HS-27A (cell line): Measurements from ENCODE around the gene SPC25.
"Not testable (repeated sequence)": the region's sequence is repeated elsewhere in the genome, so short reads cannot be mapped to it uniquely, and the experiment has no call there.

ENCODE experiments used
- DNase-seq: peaks from one replicate; pipeline ENCODE4 v3.0.0-alpha.2; 2012; ENCODE audit warnings: low read depth, missing footprints

The SPC25 gene, protein sequence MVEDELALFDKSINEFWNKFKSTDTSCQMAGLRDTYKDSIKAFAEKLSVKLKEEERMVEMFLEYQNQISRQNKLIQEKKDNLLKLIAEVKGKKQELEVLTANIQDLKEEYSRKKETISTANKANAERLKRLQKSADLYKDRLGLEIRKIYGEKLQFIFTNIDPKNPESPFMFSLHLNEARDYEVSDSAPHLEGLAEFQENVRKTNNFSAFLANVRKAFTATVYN

DNA sequence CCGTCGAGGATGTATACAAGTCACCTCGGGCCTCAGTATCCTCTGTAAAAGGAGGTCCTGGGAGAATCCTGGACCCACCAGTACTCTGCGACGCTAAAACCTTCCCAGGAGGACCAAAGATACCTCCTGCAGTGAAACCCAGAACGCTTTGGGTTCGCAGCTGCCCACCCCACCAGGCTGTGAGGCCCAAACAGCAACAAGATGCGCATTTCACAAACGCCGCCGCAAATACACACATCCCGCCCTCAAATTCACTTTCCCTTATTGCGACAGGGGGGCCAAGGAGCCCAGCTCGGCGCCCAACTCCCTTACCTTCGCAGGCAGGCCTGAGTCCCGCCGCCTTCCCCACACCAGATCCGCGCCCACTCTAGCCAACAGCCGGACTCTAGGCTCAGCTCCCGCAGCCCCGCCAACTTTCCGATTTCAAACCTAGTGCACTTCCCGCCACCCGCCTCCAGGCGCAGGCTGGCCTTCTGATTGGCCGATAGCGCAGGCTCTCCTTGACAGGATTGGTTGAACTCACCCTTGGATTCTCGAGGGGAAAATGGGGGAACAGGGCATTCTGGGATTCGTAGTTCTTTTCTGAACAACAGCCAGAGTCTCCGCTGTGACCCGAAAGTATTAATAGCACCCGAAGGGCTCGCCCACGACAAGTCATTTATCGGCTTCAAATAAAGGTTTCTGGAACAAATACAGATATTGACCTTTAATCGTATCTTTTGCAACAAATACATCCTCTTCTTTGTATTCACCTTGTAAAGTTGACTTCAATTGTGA lies at the start of gene SPC25:
TSS of gene SPC25 (minus strand) at position 425 of the 777 bp plus-strand sequence. CDS start 911 bp downstream, outside the sequence.
- peak; percentile 75 for DNase-seq

DNA sequence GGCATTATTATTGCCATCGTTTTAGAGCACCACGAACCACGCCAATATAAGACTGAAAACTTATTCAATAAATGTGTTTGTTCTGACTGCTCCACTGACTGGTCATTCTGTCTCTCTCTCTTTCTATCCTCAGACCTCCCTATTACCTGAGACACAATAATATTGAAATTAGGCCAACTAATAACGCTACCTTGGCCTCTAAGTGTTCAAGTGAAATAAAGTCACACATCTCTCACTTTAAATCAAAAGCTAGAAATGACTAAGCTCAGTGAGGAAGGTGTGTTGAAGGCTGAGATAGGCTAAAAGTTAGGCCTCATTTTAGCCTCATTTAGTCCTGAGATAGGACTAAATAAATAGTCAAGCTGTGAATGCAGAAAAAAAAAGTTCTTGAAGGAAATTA lies 49.7 kb upstream of the SPC25 start:
- no peak for DNase-seq

DNA sequence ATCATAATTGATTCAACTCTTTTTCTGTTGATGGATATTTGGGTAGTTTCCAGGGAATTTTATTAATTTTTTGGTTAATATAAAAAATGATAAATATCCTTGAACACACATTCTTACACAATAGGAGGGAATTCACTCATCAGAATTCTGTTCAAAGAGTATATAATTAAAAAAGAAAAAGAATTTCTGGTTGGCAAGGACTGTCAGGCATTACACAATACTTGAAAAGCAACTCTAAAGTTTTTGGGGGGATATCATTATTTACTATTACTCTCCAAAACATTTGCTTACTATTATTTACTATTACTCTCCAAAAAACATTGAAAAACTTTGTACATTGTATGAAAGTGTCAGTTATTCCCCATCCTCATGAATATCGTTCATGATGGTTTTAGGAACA lies 48.8 kb upstream of the SPC25 start:
- no peak for DNase-seq

DNA sequence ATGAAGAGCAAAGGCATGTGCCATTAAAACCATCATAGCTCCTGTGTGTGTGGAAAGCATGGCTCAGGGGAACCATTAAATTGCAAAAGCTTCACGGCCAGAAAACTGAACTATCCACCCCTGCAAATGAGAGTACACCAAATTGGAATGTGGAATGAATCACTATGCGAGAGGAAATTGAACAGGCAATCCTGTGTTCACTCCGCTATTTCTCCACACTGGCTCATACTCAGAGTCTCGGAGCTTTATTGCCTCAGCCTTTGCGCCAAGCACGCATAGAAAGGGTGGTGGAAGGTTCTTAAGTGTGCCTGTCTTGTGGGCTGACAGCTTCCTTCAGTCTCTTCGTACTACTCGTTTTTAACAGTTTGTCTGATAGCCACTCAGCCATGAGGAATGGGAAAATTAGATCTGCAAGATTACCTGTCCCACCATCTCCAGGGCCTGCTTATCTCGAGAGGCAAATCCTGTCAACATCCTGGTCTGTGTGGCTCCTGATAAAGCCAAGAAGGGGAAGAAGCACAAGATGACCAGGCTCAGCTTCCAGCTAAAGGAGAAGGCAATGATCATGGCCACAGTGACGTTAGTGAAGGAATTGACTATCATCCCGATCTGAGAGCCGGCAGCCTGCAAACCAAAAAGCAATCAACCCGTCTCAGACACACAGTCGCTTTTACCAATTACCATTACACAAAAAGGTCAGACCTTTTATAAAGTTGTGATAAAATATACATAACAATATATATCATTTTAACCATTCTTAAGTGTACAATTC lies 45.8 kb upstream of the SPC25 start:
- no peak for DNase-seq

DNA sequence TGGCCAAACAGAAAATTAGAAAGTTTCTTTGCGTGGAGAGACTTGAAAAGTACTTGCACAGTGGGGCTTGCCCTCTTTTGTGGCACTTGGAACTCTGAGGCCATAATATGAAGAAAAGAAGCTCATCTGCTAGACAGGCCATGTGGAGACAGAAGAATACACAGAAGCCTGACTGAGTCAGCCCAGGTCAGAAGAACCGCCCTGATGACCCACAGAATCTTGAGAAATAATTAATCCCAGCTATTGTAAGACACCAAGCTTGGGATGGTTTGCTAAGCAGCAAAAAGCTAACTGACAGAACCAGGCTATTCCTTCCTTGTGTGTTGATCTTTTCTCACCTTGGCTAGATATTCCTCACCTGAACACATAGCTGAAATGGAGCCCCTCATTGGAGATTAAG lies 44.6 kb upstream of the SPC25 start:
- DNase-seq, result no peak

DNA sequence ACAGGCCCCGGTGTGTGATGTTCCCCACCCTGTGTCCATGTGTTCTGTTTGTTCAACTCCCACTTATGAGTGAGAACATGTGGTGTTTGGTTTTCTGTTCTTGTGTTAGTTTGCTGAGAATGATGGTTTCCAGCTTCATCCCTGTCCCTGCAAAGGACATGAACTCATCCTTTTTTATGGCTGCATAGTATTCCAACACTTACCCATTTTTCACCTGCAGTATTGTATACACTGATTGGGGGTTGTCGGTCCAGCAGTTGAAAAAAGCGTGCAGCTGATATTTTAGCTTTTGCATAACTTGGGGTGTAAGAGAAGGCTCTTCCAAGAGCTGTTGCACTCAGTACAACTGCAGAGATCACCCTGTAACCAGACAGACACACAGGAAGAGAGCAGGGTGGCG lies 41.9 kb upstream of the SPC25 start:
- not testable (repeated sequence) for DNase-seq

DNA sequence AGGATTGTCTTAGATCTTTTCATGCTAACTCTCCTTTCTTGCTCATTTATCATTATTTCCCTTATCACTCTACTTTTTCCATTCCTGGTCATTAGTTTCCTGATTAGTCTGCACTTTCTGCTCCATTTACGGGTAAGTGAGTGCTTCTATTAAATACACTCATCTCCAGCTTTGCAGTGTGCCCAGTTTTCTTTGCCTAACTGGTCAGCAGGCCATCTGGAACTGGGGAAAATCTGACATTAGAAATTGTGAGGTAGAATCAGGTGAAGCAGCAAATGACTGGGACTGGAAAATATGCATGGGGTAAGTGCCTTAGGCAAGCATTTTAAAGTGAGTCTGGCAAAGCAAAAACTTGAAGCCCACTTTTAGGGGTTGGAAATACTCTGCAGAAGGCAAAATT lies 40.0 kb upstream of the SPC25 start:
- DNase-seq, result no peak

DNA sequence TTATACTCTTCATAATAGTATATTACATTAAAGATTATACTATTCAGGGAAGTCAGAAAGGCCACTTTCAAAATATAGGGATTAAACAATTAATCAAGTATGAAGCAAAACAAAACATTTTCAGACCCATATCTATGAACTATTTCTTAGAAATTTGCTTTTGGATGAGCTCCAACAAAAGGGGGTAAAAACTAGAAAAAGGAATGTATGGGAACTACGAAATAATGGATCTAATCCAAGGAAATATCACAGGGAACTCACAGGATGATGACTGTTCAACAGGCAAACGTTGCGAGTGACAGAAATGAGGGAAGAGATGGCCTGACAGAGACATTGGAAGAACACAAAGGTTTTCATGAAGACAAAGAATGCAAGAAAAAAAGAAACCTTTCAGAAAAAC lies 38.8 kb upstream of the SPC25 start:
- DNase-seq, result no peak

DNA sequence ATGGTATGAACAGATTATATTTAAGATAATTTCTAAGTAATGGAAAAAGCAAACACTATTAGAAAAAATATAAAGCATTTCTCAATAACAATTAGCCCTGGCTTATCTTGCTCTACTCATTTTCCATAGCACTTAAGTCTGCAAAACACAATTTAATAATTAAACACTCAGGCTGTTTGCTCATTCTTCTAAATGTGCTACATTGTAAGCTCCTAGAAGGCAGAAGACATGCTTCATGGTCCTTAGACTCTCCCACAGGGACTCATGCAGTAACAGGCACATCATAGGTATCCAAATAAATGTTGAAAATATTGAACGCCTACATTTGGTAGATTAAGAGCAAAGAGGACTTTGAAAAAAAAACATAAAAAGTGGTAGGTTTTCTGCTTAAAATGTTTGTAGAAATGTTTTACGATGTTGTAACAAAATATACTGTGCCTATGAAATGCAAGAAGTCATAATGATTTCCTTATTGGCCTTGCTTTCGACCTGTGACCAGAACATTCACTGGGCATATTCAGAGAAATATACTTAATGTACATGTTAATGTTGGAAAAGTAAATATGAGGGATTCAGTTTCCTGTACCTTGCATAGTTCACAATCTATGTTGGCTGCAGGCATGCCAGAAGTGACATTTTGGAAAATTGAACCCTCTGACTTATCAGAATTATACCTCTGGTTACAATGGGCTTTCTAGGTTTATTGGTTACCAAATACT lies 38.0 kb upstream of the SPC25 start:
- DNase-seq, result no peak

DNA sequence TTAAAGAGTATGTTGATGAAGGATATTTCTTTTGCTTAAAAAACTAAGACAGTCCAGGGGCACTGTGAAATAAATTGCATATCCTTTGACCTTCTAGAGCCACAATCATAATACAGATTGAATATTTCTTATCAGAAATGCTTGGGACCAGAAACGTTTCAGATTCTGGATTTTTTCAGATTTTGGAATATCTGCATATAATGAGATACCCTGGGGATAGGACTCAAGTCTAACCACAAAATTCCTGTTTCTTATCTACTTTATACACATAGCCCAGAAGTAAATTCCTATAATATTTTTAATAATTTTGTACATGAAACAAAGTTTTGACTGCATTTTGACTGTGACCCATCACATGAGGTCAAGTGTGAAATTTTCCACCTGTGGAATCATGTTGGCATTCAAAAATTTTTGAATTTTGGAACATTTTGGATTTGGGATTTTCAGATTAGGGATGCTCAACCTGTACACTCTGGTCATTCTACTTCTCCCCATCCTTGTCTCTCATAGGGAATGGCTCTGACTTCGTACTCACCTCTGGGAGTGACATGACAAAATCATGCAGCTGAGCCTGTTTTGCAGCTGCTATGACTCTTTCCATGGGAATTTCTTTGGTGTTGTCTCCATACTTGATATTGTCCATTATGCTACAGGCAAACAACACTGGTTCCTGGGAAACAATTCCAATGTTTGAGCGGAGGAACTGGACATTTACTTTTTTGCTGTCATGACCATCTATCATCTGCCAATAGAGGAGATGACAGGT lies 36.6 kb upstream of the SPC25 start:
- no peak for DNase-seq

DNA sequence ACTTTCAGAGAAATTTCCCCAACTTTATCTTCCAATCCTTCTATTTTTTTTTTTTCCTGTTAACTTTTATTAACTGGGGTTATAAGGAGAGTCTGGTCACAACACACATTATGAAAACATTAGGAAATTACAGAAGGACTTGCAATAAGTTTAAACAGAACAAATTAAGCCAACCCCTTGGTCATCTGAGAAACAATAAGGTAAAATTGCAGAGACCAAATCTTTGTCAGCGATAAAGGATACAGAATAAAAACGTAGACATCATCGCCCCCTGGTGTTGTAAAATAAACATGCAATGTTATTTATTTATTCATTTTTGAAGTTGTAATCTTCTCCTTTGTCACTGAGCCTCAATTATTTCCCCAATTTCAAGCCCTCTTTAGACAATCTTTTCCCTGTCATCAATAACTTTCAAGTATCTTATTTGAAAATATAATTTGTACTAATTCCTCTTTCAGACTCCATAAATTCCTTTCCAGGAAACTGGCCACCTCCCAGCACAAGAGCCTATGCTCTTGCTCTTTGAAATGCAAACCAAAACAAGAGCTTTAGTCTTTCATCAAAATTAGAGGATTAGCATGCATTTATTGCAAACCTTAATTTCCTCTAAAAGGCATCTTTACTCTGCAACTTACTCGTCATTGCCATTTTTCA lies 30.4 kb upstream of the SPC25 start:
- DNase-seq, result no peak

DNA sequence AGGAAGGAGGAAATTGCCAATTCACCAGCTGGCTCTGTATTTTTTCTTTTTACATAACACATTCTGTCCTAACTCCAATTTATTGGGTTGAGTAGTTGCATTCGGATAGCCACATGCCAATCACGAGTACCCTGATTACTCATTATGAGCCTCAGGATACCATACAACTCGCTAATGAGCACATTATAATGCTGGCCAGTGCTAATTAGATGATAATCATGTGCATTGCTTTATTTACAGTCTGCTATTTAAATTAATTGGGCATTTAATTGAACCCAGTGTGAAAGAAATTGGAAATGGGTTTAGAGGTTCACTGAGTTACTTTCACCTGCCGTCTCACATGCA lies 26.1 kb upstream of the SPC25 start:
- no peak for DNase-seq

DNA sequence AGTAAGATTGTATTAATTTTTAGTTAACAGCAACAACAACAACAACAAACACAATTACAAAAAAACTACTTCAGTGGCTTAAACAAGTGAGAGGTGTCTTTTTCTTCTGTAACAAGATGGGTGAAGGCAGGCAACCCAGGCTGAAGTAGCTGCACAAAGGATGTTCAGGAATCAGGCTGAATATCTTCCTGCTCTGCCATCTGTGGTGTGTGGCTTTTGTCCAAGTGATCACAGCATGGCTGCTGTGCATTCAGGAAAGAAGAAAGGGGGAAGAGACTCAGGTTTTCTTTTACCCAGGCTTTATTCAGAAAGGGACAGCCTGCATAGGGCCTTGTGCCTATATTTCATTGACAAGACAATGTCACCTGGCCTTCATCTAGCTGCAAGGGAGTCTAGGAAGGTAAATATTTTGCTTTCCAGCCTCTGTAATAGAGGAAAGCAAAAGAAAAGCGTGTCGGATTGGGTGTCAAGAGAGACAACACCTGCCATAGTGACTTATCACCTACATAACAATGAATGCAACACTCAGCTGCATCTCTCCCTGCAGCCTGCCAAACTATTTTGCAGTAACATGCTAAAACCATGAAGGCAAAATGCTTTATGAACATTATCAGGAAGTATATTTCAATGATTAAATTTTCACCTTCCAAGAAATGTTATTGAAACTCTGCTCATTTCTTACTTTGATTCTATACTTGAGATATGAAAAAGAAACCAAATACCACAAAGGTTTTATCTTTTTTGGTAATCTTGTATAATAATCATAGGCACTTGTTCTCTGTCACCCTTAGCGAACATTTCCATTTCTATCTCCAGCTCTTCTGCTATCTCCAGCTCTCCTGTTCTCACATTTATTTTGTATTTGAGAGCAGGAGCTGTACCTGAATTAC lies 25.5 kb upstream of the SPC25 start:
- DNase-seq, result no peak

DNA sequence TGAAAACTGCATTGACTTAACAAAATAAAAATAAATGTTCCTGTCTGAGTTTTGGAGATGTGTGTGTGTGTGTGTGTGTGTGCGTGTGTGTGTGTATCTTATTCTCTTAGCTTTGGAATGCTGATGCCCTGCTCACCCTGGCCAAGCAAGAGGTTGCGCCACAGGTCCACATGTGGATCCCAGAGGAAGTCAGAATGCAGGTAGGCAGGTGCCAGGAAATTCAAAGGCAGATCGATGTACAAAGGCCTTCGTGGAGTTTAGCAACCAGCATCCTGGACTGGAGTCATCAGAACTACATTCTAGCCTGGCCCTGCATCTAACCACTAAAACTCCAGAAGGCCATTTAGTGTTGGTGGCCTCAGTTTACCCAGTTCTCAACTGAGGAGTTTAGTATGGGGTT lies 23.3 kb upstream of the SPC25 start:
- no peak for DNase-seq

DNA sequence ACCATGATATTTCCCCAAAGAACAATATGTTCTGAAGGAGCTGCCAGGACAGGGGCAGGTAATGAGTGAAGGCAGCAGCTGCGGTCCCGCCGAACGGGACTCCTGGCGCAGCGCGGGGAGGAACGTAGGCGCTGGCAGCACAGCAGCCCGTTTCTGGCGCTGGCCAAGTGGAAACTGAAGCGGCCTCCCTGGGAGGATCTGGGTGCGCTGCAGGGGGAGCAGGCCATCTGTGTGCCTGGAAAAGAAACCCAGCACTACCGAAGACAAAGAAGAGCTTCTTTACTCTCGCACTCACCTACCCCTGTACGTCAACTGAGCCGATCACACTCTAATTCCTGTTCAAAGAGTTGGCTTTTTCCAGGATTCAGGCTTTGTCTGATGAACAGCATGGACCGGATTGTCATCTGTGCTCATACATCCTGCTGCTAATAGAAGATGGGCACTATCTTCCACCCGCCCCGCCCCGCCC lies 22.7 kb upstream of the SPC25 start:
- no peak for DNase-seq

DNA sequence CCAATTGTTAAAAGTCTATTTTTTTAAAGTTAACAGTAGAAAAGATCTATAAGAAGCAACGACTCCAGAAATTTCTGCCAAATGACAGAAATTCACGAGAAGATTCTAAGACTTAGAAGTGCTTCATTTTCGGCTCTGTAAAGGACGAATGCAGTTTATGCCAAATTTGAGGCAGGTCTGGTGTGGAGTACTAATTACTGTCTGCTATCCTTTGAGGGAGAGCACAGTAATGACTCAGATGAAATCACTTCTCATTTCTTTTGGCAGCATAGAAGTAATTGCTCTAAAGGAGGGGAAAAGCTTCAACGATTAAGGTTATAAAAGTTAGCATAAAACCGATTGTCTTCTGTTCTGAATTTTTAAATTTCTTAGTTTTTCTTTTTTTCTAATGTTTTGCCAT lies 22.2 kb upstream of the SPC25 start:
- DNase-seq, result no peak

DNA sequence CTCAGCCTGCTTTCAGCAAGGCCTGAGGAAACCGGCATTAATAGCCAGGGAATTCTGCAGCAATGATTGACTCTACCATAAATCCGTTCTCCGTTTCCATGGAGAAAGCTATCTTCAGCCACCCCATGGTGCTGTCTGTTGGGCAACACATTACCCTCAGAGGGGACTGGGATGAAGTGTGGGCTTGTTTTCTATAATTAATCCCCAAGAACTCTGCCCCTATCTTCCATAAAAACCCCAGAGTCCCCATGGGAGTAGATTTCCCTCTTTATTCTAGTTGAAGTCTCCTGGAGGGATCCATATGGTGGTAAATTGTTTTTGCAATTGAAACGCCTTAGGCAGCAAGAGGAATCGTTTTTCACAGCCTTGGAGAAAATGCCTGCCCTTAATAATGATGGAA lies 20.1 kb upstream of the SPC25 start:
- DNase-seq, result no peak

DNA sequence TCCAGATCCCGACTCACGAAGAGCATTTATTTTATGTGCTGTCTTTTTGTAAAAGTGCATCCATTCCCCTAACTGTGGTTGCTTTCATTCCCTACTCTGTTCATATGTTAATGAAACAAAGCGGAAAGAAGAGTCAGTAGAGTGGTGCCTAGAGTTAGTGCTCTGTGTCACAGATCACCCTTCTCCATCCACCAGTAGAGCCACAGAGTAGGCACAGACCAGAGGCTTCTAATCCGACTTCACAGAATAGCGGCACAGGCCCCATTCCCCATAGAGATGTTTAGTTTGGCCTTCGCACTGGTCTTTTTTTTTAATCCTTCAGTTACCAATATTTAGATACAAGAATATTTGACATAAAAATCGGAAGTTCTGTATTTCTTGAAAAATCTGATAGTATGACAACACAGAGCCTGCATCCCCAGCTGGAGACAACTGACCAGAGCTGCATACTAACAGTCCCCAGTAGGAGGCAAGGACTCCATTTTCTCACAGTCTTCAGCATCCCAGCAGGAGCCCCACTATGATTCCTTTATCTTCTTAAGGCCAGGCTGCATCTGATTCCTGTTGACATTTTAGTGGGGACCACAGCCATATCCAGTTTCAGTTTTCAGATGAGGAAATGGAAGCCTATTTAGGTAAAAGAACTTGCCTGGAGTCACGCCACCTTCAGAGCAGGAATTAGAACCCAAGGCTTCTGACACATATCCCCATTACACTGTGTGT lies 17.9 kb upstream of the SPC25 start:
- DNase-seq, result no peak

DNA sequence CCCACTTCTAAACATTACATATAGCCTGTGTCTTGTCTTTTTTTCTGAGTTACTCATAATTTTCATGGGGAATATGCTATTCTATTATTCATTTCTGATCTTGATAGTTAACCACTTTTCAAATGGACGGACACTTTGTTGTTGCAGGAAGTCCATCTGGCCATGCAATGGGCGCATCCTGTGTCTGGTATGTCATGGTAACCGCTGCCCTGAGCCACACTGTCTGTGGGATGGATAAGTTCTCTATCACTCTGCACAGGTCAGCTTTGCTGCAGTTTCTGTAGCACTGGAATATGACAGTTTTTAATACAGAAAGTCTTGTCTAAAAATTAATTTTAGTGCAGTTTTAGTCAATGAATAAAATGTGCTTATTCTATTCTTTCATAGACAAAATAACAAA lies 14.1 kb upstream of the SPC25 start:
- no peak for DNase-seq
